Stimulated activated naive CD4-positive, alpha-beta T cell (primary cell): ENCODE data around the gene C9.
"Not testable (repeated sequence)": the region's sequence is repeated elsewhere in the genome, so short reads cannot be mapped to it uniquely, and the experiment has no call there.

Experiments used
- DNase-seq, 6 experiments: peaks; one replicate each; lab custom pipeline; 2025; lab: John Stamatoyannopoulos, UW

The C9 gene

DNA sequence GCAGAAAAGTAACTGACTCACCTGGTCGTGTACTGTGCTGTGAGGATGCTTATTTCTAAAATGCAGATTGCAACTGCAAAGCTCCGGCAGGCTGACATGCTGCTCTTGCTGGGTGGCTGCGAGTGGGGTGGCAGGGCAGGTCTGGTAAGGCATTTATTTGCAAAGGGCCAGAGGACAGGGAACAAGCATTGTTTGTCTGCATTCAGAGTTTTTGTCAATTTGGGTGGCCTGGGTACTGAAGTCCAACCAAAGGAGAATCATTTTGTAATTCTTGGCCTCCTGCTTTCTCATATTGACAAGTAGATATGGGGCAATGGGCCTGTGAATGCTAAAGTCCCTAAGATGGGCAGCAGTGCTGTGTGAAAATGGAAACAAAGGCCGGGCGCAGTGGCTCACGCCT, at the start of gene C9:
C9 (minus strand) TSS at position 129 of the 400 bp plus-strand sequence; CDS start at position 98, 31 bp downstream.
- DNase-seq = no peak

GRCh38 chr5:39413771-39414170, 49.5 kb upstream of the C9 start:
- DNase-seq = no peak

DNA sequence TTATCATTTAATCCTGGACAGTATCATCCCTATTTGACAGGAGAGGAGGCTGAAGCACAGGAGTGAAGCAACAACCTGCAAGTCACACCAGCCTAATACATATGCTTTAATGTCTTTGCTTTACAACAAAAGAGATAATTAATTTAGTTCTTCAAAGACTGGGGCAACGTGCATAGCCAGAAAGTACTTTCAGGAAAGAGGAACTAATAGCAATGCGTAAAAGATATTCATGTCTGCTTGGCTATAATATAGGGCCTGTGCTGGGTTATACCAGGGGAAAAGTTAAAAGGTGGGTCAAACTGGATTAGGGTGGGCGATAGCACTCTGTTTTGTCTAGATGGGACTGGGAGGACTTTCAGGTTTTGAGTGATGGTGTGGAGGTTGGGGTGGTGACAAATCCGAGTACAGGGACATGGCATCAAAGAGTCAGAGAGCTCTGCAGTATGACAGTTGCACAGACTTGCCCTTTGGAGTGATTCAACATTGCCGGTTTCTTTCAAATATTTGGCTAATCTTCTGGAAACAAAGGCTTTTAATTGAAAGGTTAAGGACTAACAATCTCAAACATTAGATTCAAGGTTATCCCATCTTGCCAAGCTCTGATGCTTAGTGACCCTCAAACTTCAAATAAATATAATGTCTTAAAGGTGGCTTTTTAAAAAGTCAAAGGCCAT, 48.6 kb upstream of the C9 start:
- no peak for DNase-seq

DNA sequence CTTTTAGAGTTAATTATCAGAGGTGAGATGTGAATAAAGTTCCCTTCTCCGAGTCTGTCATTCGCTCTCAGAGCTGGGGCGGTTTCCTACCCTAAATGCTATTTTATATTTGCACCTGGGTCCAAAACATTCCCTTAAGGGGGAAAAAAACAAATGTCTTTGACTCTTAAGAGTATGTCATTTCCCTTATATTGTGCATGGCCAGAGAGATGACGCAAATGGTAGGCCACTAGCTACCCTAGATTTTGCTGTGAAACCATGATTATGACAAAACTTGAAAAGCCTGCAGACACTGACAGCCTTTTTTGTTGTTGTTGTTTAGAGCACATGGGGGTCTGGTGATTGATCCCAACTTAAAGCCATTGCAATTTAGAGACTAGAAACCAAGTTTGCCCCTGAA, 47.7 kb upstream of the C9 start:
- DNase-seq = no peak

DNA sequence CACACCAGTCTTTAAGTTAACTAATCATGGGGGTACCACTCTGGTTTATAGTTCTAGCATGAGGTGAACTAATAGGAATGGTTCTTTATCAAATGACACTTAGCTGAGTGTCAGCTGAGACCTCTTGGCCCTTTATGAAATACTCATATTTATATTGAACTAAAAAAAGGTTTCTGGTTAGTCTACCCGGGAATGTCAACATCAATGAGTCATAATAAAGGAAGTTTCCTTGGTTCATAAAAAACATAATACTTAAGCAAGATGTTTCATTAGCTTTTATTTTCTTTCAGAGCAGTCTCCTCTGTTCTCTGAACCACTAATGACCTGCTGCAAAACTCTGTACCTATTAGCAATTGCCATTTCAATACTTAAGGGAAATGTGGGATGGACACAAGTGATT, 46.8 kb upstream of the C9 start:
- no peak for DNase-seq

DNA sequence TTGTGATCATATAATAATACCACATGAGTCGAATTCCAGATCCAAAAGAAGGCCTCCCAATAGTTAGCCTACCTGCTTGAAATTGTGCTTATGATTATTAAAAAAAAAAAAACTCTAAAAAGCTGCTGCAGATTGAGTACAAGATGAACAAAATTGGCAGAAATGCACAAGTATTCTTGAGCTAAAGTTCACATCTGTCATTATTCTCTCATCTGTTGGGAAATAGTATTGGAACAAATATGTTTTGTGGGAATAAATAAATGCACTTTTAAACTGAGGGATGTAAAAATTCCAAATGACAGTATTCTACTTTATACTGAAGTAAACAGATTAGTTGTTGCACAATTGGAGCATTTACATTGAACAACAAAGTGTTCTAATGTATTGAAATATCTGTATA, 44.7 kb upstream of the C9 start:
- no peak for DNase-seq

GRCh38 chr5:39405083-39405843, 41.0 kb upstream of the C9 start:
- DNase-seq = no peak

DNA sequence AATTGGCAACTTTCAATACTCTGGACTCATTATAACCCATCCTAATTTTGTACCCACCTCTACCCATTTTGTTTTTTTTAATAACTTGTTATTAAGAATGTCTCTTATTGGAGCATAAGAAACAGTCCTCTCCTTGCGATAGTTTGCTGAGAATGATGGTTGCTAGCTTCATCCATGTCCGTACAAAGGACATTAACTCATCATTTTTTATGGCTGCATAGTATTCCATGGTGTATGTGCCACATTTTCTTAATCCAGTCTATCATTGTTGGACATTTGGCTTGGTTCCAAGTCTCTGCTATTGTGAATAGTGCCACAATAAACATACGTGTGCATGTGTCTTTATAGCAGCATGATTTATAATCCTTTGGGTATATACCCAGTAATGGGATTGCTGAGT, 39.5 kb upstream of the C9 start:
- DNase-seq = not testable (repeated sequence)

DNA sequence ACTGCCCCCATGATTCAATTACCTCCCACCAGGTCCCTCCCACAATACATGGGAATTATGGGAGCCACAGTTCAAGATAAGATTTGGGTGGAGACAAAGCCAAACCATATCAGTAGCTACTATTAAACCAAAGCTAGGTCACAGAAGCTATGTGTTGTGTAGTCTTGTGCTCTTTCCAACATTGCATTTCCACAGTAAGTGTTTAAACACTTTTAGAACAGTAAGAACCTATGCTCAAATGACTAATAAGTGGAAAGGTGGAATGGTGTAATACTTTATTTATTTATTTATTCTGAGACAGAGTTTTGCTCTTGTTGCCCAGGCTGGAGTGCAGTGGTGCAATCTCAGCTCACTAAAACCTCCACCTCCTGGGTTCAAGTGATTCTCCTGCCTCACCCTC, 37.8 kb upstream of the C9 start:
- DNase-seq = not testable (repeated sequence)

GRCh38 chr5:39400713-39401578, 36.7 kb upstream of the C9 start:
- DNase-seq = no peak

GRCh38 chr5:39399135-39400036, 35.1 kb upstream of the C9 start:
- no peak for DNase-seq

GRCh38 chr5:39396843-39397242, 32.5 kb upstream of the C9 start:
- no peak for DNase-seq

DNA sequence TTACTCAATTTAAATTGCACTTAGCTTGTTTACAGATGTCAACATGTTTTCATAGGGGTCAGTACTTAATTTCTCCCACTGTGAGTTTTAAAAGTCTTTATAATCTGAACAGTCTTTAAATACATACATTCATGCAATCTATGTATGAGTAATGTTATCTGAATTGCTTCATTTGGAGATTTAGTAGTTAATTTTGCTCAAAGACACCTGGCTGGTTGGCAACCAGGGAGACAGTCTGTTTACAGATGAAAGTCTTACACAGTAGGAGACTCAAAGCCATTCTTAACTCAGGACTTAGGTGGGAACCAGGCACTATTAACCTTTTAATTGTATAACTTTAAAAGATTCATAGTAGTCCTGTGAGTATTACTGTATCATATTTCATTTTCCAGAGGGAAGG, 31.2 kb upstream of the C9 start:
- DNase-seq = no peak

- no peak for DNase-seq
Observed at GRCh38 chr5:39394946-39395345, 30.7 kb upstream of the C9 start.

DNA sequence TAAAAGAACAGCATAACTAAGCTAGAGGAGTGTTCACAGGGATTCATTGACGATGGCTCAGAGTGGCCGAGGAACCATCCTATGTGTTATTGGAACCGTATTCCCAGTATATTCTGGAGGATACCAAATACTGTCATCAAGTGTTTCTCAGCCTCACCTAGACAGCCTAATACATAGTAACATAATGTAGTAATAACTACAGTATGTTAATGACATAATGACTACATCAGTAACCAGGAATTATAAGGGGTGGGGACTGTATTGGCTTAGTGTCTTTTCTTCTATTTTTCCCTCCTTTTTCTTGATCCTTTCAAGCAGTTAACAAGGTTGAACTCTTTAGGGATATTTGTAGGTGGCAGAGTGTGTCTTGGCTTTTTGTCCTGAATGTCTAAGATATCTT, 26.6 kb upstream of the C9 start:
- no peak for DNase-seq

DNA sequence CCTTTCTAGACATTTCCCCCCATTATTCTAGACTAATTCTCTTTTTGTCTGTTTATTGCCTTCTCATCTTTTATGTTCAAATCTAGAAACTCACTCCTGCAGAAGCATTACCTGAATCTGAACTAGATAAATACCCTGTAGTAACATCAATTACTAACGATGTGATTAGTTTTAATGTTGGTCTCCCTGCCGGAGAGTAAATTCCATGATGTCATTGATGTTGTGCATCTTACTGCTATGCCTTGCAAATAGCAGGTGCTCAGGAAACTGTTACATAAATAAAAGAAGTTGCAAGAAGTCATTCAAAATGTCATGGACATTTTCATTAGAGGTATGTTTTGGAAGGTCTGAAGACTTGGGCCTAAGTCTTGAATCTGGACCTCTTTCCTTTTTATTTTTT, 23.0 kb upstream of the C9 start:
- no peak for DNase-seq

DNA sequence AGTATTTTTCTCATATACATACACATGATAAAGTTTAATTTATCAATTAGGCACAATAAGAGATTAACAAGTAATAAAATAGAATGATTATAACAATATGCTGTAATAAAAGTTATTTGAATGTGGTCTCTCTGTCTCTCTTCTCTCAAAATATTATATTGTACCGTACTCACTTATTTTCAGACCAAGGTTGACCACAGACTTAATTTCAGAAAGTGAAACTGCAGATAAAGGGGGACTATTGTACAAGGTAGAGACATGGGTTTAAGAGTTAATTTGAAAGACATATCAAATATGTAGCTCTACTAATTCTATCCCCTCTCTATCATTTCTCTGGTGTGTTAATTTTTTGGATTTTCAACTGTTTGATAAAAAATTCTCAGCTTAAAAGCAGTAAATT, 20.0 kb upstream of the C9 start:
- DNase-seq = no peak

DNA sequence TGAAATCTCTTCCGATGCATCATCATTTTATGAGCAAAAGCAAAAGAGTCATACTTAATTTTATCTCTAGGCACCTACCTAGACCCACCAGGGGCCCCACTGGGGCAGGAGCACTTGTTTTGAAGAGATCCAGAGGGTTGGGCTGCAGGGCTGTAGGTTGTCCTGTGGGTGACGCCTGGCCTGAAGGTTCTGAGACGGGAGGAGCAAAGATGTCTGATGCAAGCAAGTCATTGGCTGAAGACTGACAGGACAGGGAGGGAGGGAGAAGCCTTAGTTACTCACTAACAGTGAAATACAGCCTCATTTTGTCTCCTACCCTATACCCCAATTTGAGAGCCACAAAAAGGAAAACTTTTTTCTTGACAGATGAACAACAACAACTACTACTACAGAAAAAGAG, 17.1 kb upstream of the C9 start:
- DNase-seq = no peak

DNA sequence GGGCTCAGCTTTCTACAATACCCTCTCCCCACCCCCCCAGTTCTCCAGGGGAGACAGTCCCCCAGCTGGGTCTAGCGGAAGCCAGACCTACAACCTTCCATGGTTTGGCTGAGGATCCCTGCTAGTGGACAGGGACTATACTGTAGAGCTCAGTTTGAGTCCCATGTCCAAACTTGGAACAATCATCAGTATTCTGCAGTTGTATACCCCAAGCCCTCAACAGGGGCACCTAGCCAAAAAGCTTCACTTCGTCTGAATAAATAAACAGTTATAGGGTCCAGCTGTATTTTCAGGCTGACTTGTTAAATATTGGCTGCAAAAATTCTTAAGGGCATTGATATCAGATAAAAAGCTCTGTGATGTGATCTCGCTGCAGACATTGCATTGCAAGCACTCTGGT, 15.4 kb upstream of the C9 start:
- DNase-seq = no peak

GRCh38 chr5:39377613-39378012, 13.3 kb upstream of the C9 start:
- DNase-seq = no peak

GRCh38 chr5:39376293-39376714, 12.0 kb upstream of the C9 start:
- peak in 2 of 6 experiments; percentile 21 to 29 for DNase-seq

GRCh38 chr5:39373791-39374190, 9.5 kb upstream of the C9 start:
- no peak for DNase-seq
